Esophagus muscularis mucosa (tissue), 4 donors: ENCODE results near the gene MSH6.

ENCODE experiments used
- EP300 ChIP-seq: sonication (generic); formaldehyde crosslinking; IDR thresholded peaks from one replicate; pipeline ENCODE4 v1.6.1; 2017; ENCODE audit warnings: antibody characterized with exemption
- POLR2A ChIP-seq: fragments of 450-650 bp; IDR thresholded peaks from one replicate; pipeline ENCODE4 v1.6.1; 2017; ENCODE audit warnings: antibody characterized with exemption, moderate library complexity, mild to moderate bottlenecking, low read depth
- POLR2AphosphoS5 ChIP-seq, 2 donors: sonication (generic); formaldehyde crosslinking; IDR thresholded peaks; one replicate each; pipeline ENCODE4 v1.6.1; 2017; ENCODE audit warnings: antibody characterized with exemption in 2 of 2
- TF ChIP-seq, protein P1 (sequence below), 3 experiments: fragments of 200-600 bp in 2 of 3; fragments of 450-650 bp in 1 of 3; sonication (generic) in 2 of 3; IDR thresholded peaks; one replicate each; pipeline ENCODE4 v1.5.1; 2017 to 2019; ENCODE audit warnings: antibody characterized with exemption in 3 of 3, mild to moderate bottlenecking in 2 of 3, moderate library complexity in 1 of 3

DNA sequence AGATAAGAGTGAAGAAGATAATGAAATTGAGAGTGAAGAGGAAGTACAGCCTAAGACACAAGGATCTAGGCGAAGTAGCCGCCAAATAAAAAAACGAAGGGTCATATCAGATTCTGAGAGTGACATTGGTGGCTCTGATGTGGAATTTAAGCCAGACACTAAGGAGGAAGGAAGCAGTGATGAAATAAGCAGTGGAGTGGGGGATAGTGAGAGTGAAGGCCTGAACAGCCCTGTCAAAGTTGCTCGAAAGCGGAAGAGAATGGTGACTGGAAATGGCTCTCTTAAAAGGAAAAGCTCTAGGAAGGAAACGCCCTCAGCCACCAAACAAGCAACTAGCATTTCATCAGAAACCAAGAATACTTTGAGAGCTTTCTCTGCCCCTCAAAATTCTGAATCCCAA is 15.7 kb downstream of the MSH6 start:
- TF ChIP-seq, protein P1, sequence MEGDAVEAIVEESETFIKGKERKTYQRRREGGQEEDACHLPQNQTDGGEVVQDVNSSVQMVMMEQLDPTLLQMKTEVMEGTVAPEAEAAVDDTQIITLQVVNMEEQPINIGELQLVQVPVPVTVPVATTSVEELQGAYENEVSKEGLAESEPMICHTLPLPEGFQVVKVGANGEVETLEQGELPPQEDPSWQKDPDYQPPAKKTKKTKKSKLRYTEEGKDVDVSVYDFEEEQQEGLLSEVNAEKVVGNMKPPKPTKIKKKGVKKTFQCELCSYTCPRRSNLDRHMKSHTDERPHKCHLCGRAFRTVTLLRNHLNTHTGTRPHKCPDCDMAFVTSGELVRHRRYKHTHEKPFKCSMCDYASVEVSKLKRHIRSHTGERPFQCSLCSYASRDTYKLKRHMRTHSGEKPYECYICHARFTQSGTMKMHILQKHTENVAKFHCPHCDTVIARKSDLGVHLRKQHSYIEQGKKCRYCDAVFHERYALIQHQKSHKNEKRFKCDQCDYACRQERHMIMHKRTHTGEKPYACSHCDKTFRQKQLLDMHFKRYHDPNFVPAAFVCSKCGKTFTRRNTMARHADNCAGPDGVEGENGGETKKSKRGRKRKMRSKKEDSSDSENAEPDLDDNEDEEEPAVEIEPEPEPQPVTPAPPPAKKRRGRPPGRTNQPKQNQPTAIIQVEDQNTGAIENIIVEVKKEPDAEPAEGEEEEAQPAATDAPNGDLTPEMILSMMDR (IDR thresholded peaks at IDR 0.05), result no peak
- TF ChIP-seq POLR2A, result no peak
- TF ChIP-seq EP300, result no peak
- no peak for TF ChIP-seq POLR2AphosphoS5 (IDR thresholded peaks at IDR 0.05)
